Limb (tissue), 2 donors: ENCODE data around the gene SUGP1.
"Not testable (repeated sequence)": the region's sequence is repeated elsewhere in the genome, so short reads cannot be mapped to it uniquely, and the experiment has no call there.

Experiments used
- DNase-seq, 2 donors: peaks; one replicate each; pipeline ENCODE4 v3.0.0-alpha.2; 2016; ENCODE audit errors: extremely low spot score in 2 of 2

Gene SUGP1

GRCh38 chr19:19267305-19267704 lies 53.0 kb downstream of the SUGP1 start:
- no peak for DNase-seq

GRCh38 chr19:19263886-19264487 lies 56.3 kb downstream of the SUGP1 start:
- DNase-seq: no peak

- DNase-seq: no peak
Observed at GRCh38 chr19:19262190-19263057, 57.9 kb downstream of the SUGP1 start.

- peak in 1 of 2 donors; percentile 67 for DNase-seq
Observed at GRCh38 chr19:19261350-19262189, 58.7 kb downstream of the SUGP1 start.

GRCh38 chr19:19260417-19261214 lies 59.7 kb downstream of the SUGP1 start:
- DNase-seq: no peak

DNA sequence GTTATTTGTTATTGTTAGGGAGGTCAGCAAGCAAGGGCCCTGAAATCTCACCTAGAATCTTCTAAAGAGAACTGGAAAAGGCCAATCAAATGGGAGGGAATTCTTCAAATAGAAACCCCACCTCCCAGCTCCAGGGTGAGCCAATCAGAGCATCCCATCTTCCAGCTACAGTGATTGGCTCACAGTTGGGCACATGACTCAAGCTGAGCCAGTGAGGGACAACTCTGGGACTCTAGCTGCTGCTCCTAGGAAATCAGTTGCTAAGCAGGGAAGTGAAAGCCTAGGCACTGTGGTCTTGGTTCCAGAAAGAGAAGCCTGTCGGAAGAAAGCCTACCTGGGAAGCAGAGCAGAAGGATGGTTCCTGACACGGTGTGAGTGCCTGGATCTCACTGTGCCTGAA lies 60.6 kb downstream of the SUGP1 start:
- no peak for DNase-seq

- no peak for DNase-seq
Observed at GRCh38 chr19:19258589-19259338, 61.5 kb downstream of the SUGP1 start.

DNA sequence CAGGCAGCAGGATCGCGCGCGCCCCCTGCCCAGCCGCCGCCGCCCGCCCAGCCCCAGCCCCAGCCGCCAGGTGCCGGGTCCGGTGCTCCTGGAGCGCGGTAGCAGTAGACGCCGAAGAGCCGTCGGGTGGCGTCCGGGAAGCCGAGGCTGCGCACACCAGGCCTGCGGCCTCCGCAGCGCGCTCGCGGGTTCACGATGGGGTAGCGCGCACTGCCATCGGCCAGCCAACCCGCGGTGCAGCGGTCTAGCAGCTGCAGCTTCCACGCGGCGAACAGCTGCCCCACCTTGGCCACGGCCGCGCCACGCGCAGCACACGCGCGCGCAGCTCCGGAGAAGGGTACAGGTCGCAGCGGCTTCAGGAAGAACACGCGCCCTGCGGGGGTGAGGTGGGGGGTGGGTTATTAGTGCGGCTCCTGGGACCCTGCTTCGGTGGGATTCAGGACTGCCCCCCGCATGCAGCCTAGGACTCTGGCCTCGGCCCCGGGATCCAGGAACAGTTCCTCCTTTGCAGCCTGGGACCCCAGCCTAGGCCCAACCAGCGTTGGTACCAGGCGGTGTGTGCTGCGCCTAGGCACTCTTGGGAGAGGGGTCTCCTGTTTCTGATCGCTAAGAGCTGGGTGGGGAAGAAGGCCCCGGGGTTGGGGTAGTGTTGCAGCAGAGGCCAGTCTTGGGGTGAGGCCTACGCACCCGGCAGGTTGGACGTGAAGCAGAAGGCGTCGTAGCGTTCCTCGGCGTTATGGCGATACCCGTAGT lies 62.3 kb downstream of the SUGP1 start:
- DNase-seq: no peak

DNA sequence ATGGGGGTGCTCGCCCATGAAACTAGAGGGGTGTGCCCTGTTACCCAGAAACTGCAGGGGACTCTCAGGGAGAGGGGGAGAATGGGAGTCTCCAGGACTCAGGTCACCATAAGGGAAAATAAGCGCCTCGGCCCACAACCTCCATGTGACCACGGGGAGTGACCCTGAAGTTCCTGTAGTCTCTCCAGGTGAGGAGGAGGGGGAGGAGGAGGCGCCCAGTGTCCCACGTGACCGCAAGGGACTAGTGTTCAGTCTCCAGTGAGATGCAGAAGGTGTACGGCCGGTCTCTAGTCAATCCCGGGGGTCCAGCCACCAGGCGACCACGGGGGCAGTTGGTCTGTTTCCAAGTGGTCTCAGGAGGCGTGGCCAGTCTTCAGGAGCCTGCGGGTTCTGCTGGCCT lies 63.2 kb downstream of the SUGP1 start:
- DNase-seq: no peak

DNA sequence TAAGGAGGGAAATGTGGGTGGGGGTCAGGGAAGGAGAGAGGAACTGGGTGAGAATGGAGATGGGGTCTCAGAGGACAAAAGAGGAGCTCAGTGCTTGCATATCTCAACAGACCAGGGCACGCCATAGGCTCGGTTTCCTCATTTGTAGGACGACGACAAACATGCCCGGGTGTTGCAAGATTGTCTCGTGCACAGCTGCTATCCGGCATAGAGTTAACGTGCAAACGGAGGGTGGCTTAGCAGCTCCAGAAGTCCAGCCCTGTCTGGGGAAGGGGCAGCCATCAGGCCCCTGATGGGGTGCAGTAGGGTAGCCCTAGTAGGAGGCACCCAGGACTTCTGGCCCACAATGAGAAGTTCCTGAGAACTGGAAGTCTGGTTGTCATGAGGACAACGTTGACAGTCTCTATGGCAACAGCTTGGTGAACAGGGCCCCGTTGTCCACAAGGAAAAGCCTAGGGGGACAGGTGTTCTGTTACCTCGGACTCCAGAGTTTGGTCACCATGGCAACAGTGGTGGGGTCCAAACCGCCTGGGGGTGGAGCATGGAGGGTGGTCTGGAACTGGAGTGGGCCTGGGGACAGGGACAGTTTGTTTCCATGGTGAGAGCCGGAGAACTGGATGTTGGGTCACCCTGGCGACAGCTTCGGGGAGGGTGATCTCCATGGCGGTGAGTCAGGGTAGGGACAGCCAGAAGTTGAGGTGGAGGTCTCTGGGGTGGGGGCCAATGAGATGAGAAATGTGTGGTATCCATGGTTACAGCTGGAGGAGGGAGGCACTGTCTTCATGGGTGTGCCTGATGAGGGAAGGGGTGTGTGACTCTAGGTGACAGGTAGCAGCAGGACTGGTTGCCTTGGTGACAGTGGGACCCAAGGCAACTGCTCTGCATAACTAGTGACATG lies 64.0 kb downstream of the SUGP1 start:
- no peak for DNase-seq

DNA sequence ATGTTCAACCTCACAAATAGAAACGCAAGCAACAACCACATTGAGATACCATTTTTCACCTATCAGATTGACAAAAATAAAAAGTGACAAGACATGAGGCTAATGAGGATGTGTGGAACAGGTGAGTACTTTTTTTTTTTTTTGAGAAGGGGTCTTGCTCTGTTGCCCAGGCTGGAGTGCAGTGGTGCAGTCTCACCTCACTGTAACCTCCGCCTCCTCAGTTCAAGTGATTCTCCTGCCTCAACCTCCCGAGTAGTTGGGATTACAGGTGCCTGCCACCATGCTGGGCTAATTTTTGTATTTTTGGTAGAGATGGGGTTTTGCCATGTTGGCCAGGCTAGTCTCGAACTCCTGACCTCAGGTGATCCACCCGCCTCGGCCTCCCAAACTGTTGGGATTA lies 66.9 kb downstream of the SUGP1 start:
- not testable (repeated sequence) for DNase-seq

DNA sequence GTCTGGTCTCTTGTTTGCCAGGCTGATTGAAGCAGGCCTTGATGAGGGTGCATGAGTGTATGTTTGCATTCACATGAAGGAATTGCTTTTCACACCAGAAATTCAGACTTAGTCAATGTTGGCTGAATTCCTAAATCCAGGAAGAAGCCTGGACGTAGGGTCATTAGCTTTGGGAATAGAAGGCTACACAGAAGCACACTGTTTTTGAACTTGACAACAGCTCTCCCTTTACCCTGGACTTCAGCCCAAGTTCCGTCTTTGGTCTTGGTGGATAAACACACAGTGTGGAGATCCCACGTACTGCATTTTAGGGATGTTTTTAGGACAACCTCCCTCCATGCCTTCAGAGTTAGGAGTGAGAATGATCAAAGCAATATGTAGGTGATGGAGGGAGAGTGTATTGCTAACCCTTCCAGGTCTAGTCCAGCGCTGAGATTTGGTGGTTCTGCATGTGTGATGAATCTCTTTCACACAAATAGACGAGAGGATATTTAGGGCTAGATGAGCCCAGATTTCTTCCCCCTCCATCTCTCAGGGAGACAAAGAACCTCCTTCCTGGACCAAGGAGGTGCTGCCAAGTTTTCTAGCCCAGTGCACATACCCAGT lies 70.0 kb downstream of the SUGP1 start:
- no peak for DNase-seq

GRCh38 chr19:19240476-19240875 lies 79.8 kb downstream of the SUGP1 start:
- DNase-seq: no peak

- DNase-seq: no peak
Observed at GRCh38 chr19:19239675-19240074, 80.6 kb downstream of the SUGP1 start.

GRCh38 chr19:19238126-19238894 lies 82.0 kb downstream of the SUGP1 start:
- DNase-seq: no peak

DNA sequence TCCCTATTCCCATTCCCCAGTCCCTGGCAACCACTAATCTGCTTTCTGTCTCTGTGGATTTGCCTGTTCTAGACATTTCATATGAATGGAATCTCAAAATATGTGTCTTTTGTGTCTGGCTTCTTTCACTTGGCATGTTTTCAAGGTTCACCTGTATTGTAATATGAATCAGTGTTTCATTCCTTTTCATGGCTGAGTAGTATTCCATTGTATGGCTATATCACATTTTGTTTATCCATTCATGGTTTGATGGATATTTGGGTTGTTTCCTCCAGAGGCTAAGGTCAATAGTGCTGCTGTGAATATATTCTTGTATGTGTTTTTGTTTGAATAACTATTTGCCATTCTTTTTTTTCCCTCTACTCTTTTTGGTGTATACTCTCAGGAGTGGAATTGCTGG lies 84.1 kb downstream of the SUGP1 start:
- no peak for DNase-seq

DNA sequence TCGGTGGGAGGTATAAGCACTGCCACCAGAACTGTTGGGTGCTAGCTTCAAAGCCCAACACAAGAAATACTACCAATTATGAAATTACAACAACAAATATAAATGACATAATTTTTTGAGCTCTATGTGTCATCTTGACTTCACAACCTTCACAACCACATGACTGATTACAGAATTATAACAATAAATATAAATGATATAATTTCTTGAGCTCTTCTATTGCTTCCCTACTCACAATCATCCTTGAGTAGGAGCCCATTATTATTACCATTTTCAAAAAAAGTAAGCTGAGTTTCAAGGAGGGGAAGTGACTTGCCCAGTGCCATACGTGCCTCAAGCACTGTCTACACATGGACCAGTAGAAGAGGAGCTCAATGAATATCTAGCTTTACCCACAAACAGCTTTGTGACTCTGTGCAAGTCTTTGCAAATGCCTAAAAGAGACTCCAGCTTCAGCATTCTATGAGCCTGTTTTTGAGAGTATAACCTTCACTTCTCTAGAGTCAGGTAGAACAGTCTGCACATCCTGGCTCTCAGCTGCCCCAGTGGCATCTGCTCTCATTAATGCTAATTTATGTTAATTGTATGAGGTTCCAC lies 86.0 kb downstream of the SUGP1 start:
- no peak for DNase-seq
